HEK293 (cell line): ENCODE data around the gene MGMT.

Experiments
- CTCF ChIA-PET: fragments of 350-600 bp; formaldehyde crosslinking; extraction: SDS; loops from one replicate; lab custom pipeline; 2021; ENCODE audit warnings: antibody characterized with exemption; lab: Yijun Ruan, JAX
- POLR2A ChIA-PET: fragments of 300-600 bp; formaldehyde crosslinking; extraction: SDS; loops from one replicate; lab custom pipeline; 2020; ENCODE audit warnings: antibody characterized with exemption, inconsistent platforms; lab: Yijun Ruan, JAX
- H3K27ac ChIP-seq: fragments of 200-500 bp; sonication (Bioruptor generic); 2 replicates; pipeline ENCODE4 v1.5.1; 2014; ENCODE audit warnings: low read depth, low read length, control low read depth, inconsistent platforms; ENCODE audit errors: extremely low read depth
- H3K36me3 ChIP-seq, 2 experiments: fragments of 200-500 bp in 1 of 2; sonication (Bioruptor generic) in 1 of 2; 1 replicate in 1 of 2; 2 replicates in 1 of 2; pipeline ENCODE4 v1.5.1; 2014 to 2017; ENCODE audit warnings: inconsistent platforms in 2 of 2, low read length in 2 of 2; ENCODE audit not compliant: control insufficient read depth in 2 of 2, insufficient read depth in 1 of 2
- H3K4me1 ChIP-seq: fragments of 200-500 bp; sonication (Bioruptor generic); 2 replicates; pipeline ENCODE4 v1.5.1; 2014; ENCODE audit warnings: mild to moderate bottlenecking, low read length, inconsistent platforms; ENCODE audit not compliant: control insufficient read depth, insufficient read depth
- H3K4me3 ChIP-seq: 2 replicates; pipeline ENCODE4 v1.5.1; 2011; ENCODE audit warnings: low read depth, mild to moderate bottlenecking, control low read depth, low read length, moderate library complexity
- H3K9me3 ChIP-seq: fragments of 200-500 bp; sonication (Bioruptor generic); 2 replicates; pipeline ENCODE4 v1.5.1; 2014; ENCODE audit warnings: low read depth, low read length, inconsistent platforms; ENCODE audit not compliant: control insufficient read depth, insufficient read depth
- BCL11B ChIP-seq: fragments of 450-650 bp; formaldehyde crosslinking; IDR thresholded peaks from 2 replicates; pipeline ENCODE4 v1.5.1; 2016; ENCODE audit warnings: low read depth, missing biosample characterization, missing genetic modification characterization
- EGR2 ChIP-seq: fragments of 450-650 bp; formaldehyde crosslinking; IDR thresholded peaks from 2 replicates; pipeline ENCODE4 v1.5.1; 2016; ENCODE audit warnings: low read depth, missing biosample characterization, missing genetic modification characterization
- GLIS2 ChIP-seq: fragments of 450-650 bp; formaldehyde crosslinking; IDR thresholded peaks from 2 replicates; pipeline ENCODE4 v1.5.1; 2016; ENCODE audit warnings: missing biosample characterization, missing genetic modification characterization
- HIC1 ChIP-seq: fragments of 450-650 bp; formaldehyde crosslinking; IDR thresholded peaks from 2 replicates; pipeline ENCODE4 v1.5.1; 2016; ENCODE audit warnings: missing biosample characterization, missing genetic modification characterization
- KLF16 ChIP-seq: fragments of 450-650 bp; formaldehyde crosslinking; IDR thresholded peaks from 2 replicates; pipeline ENCODE4 v1.5.1; 2017; ENCODE audit warnings: missing biosample characterization, missing genetic modification characterization
- TCF7L2 ChIP-seq: IDR thresholded peaks from 2 replicates; pipeline ENCODE4 v1.6.1; 2011; ENCODE audit warnings: low read depth, mild to moderate bottlenecking, inconsistent platforms, low read length, moderate library complexity, borderline replicate concordance
- ZBTB10 ChIP-seq: fragments of 450-650 bp; formaldehyde crosslinking; IDR thresholded peaks from 2 replicates; pipeline ENCODE4 v1.5.1; 2016; ENCODE audit warnings: missing biosample characterization, missing genetic modification characterization
- ZBTB20 ChIP-seq: fragments of 450-650 bp; formaldehyde crosslinking; IDR thresholded peaks from 2 replicates; pipeline ENCODE4 v1.5.1; 2016; ENCODE audit warnings: missing biosample characterization, missing genetic modification characterization
- ZFHX2 ChIP-seq: fragments of 450-650 bp; formaldehyde crosslinking; conservative IDR thresholded peaks from 2 replicates; pipeline ENCODE4 v1.5.1; 2016; ENCODE audit warnings: missing biosample characterization, missing genetic modification characterization
- ZNF10 ChIP-seq: fragments of 450-650 bp; formaldehyde crosslinking; IDR thresholded peaks from 2 replicates; pipeline ENCODE4 v1.5.1; 2017; ENCODE audit warnings: missing biosample characterization, missing genetic modification characterization
- ZNF133 ChIP-seq: fragments of 450-650 bp; formaldehyde crosslinking; IDR thresholded peaks from 2 replicates; pipeline ENCODE4 v1.5.1; 2016; ENCODE audit warnings: missing biosample characterization, missing genetic modification characterization
- ZNF138 ChIP-seq: fragments of 450-650 bp; formaldehyde crosslinking; IDR thresholded peaks from 2 replicates; pipeline ENCODE4 v1.5.1; 2016; ENCODE audit warnings: missing biosample characterization, missing genetic modification characterization, borderline replicate concordance
- ZNF211 ChIP-seq: fragments of 450-650 bp; formaldehyde crosslinking; IDR thresholded peaks from 2 replicates; pipeline ENCODE4 v1.5.1; 2016; ENCODE audit warnings: low read depth, missing biosample characterization, missing genetic modification characterization
- ZNF239 ChIP-seq: fragments of 450-650 bp; formaldehyde crosslinking; IDR thresholded peaks from 2 replicates; pipeline ENCODE4 v1.5.1; 2016; ENCODE audit warnings: missing biosample characterization, missing genetic modification characterization
- ZNF324 ChIP-seq: fragments of 450-650 bp; formaldehyde crosslinking; IDR thresholded peaks from 2 replicates; pipeline ENCODE4 v1.5.1; 2016; ENCODE audit warnings: missing biosample characterization, missing genetic modification characterization
- ZNF350 ChIP-seq: fragments of 450-650 bp; formaldehyde crosslinking; IDR thresholded peaks from 2 replicates; pipeline ENCODE4 v1.5.0; 2017; ENCODE audit warnings: missing biosample characterization, mild to moderate bottlenecking, missing genetic modification characterization
- ZNF423 ChIP-seq: fragments of 450-650 bp; formaldehyde crosslinking; IDR thresholded peaks from 2 replicates; pipeline ENCODE4 v1.5.1; 2016; ENCODE audit warnings: missing biosample characterization, missing genetic modification characterization
- ZNF426 ChIP-seq: fragments of 450-650 bp; formaldehyde crosslinking; IDR thresholded peaks from 2 replicates; pipeline ENCODE4 v1.5.1; 2017; ENCODE audit warnings: missing biosample characterization, missing genetic modification characterization, mild to moderate bottlenecking, inconsistent platforms, moderate library complexity
- ZNF521 ChIP-seq: fragments of 450-650 bp; formaldehyde crosslinking; IDR thresholded peaks from 2 replicates; pipeline ENCODE4 v1.5.1; 2017; ENCODE audit warnings: missing biosample characterization, mild to moderate bottlenecking, missing genetic modification characterization
- ZNF580 ChIP-seq: fragments of 450-650 bp; formaldehyde crosslinking; IDR thresholded peaks from 2 replicates; pipeline ENCODE4 v1.5.1; 2016; ENCODE audit warnings: missing biosample characterization, missing genetic modification characterization
- ZNF660 ChIP-seq: fragments of 450-650 bp; IDR thresholded peaks from 2 replicates; pipeline ENCODE4 v1.5.1; 2018; ENCODE audit warnings: missing biosample characterization, mild to moderate bottlenecking, missing genetic modification characterization
- ZXDB ChIP-seq: fragments of 450-650 bp; formaldehyde crosslinking; IDR thresholded peaks from 2 replicates; pipeline ENCODE4 v1.5.1; 2016; ENCODE audit warnings: missing biosample characterization, missing genetic modification characterization

Gene MGMT

GRCh38 chr10:129765664-129766550 is 298.9 kb downstream of the MGMT start:
- Histone ChIP-seq H3K4me1 (no peaks in the 10 kb centered on the region; the same call in 1 of the 2 replicates), H3K27ac (no peak overlapping the region), H3K9me3 (no peaks in the 10 kb centered on the region), H3K4me3 (no peak overlapping the region), H3K36me3 (no peaks in the 10 kb centered on the region)
- ChIA-PET POLR2A (no interaction called here), CTCF (interaction anchor here (0.6 to 1.0 kb wide), 3 partner anchors 119 to 1003 kb away, joined by 3 to 4 read pairs (median 4); no protein-coding TSS in a partner anchor)
- TF ChIP-seq HIC1 (tag by site-specific recombination) (no peak), EGR2 (tag by site-specific recombination) (peak; percentile 45; the same call in 1 of the 2 replicates)

- H3K4me1 ChIP-seq = no peaks in the 10 kb centered on the region; the same call in 1 of the 2 replicates
- no peak for TF ChIP-seq ZNF10 (tag by site-specific recombination)
- TF ChIP-seq ZBTB20 (tag by site-specific recombination) = no peak
- no peak for TF ChIP-seq BCL11B (tag by site-specific recombination)
- no peak for TF ChIP-seq ZNF211 (tag by site-specific recombination)
- TF ChIP-seq ZNF660 (tag by site-specific recombination) = no peak
- TF ChIP-seq ZNF133 (tag by site-specific recombination) = no peak
- TF ChIP-seq ZNF580 (tag by site-specific recombination) = no peak
- TF ChIP-seq ZNF426 = no peak
- TF ChIP-seq GLIS2 (tag by site-specific recombination) = no peak
- no peak for TF ChIP-seq ZFHX2
- TF ChIP-seq ZBTB10 = no peak
- TF ChIP-seq ZNF423 (tag by site-specific recombination) = no peak
- no peak for TF ChIP-seq ZNF521
- TF ChIP-seq TCF7L2 = no peak
- no peak for TF ChIP-seq ZXDB (tag by site-specific recombination)
- no peak for TF ChIP-seq ZNF138 (tag by site-specific recombination)
- no peak for TF ChIP-seq ZNF324
- no peak for TF ChIP-seq KLF16 (tag by site-specific recombination)
- no peak for TF ChIP-seq ZNF239 (tag by site-specific recombination)
- TF ChIP-seq ZNF350 (tag by site-specific recombination) = no peak
- no peaks in the 10 kb centered on the region for H3K36me3 ChIP-seq
- H3K9me3 ChIP-seq = no peaks in the 10 kb centered on the region
- CTCF ChIA-PET = interaction anchor here (0.6 to 0.7 kb wide), 2 partner anchors 118 to 1004 kb away, joined by 4 read pairs; no protein-coding TSS in a partner anchor
- no peak overlapping the region for H3K27ac ChIP-seq
- no peak overlapping the region for H3K4me3 ChIP-seq
- POLR2A ChIA-PET = no interaction called here
These were observed 299.8 kb downstream of the MGMT start for GRCh38 chr10:129766611-129767550.
